A549 (cell line): ENCODE data around the gene LRRC46. TPM values are rescaled to one million over a fixed set of nuclear protein-coding genes. Genes with fewer than 3 reads are reported as not detected.

Source experiments
- ATAC-seq, 2 experiments: fragments of 200-7000 bp in 1 of 2; fragments of >200 bp in 1 of 2; cut with Nextera tagmentation in 1 of 2; cut with Tn5 transposase in 1 of 2; 3 replicates each; pipeline versions ENCODE4 v1.8.0 to v1.9.1; 2018 to 2020; ENCODE audit warnings: mild to moderate bottlenecking in 1 of 2, moderate library complexity in 1 of 2
- CTCF ChIA-PET: fragments of 300-600 bp; sonication (Branson Sonifier 250); formaldehyde crosslinking; extraction: SDS; loops from one replicate; lab custom pipeline; 2021; ENCODE audit warnings: antibody characterized with exemption, inconsistent platforms; lab: Yijun Ruan, JAX
- POLR2A ChIA-PET: fragments of 350-600 bp; formaldehyde crosslinking; extraction: SDS; loops from one replicate; lab custom pipeline; 2021; ENCODE audit warnings: antibody characterized with exemption, inconsistent platforms; lab: Yijun Ruan, JAX
- DNase-seq, 2 experiments: peaks; one replicate each; pipeline versions ENCODE4 v3.0.0 to v3.0.0-alpha.2; 2011 to 2016; ENCODE audit warnings: low read depth in 1 of 2, low spot score in 1 of 2
- FAIRE-seq: peaks from 2 replicates; lab custom pipeline; 2011; peaks lifted over from hg19 to GRCh38; lab: Jason Lieb, UNC
- H3K27ac ChIP-seq, 2 experiments: fragments of >200 bp; sonication (Bioruptor Twin); formaldehyde crosslinking; 3 replicates each; pipeline ENCODE4 v1.5.1; 2016 to 2017
- H3K4me1 ChIP-seq: fragments of >200 bp; sonication (Bioruptor Twin); formaldehyde crosslinking; 3 replicates; pipeline ENCODE4 v1.6.1; 2016
- H3K4me2 ChIP-seq: fragments of >200 bp; sonication (Bioruptor Twin); formaldehyde crosslinking; 3 replicates; pipeline ENCODE4 v1.6.1; 2016
- H3K4me3 ChIP-seq: fragments of >200 bp; sonication (Bioruptor Twin); formaldehyde crosslinking; 3 replicates; pipeline ENCODE4 v1.5.1; 2016
- H3K9me3 ChIP-seq: fragments of >200 bp; sonication (Bioruptor Twin); formaldehyde crosslinking; 3 replicates; pipeline ENCODE4 v1.6.1; 2016
- CBX2 ChIP-seq: fragments of 200-600 bp; sonication (generic); IDR thresholded peaks from 2 replicates; pipeline ENCODE4 v1.6.1; 2016; ENCODE audit warnings: low read depth, mild to moderate bottlenecking, borderline replicate concordance
- CEBPB ChIP-seq, 2 experiments: fragments of >200 bp in 1 of 2; sonication (Bioruptor Twin) in 1 of 2; formaldehyde crosslinking in 1 of 2; IDR thresholded peaks; 2 replicates each; pipeline ENCODE4 v1.6.1; 2012 to 2016
- EHMT2 ChIP-seq: fragments of 200-600 bp; sonication (generic); IDR thresholded peaks from 2 replicates; pipeline ENCODE4 v1.6.1; 2016; ENCODE audit warnings: antibody characterized with exemption, low read depth, mild to moderate bottlenecking, moderate library complexity
- FOSL2 ChIP-seq, 2 experiments: fragments of 450-650 bp in 1 of 2; fragments of >200 bp in 1 of 2; sonication (Bioruptor Twin) in 1 of 2; formaldehyde crosslinking; IDR thresholded peaks; 2 replicates each; pipeline versions ENCODE4 v1.5.0 to v1.6.1; 2016 to 2020; ENCODE audit warnings: mild to moderate bottlenecking in 1 of 2, moderate library complexity in 1 of 2
- FOXS1 ChIP-seq: fragments of 250-450 bp; sonication (Bioruptor Pico); IDR thresholded peaks from 2 replicates; pipeline ENCODE4 v1.5.0; 2020; ENCODE audit warnings: mild to moderate bottlenecking, moderate library complexity
- GATA3 ChIP-seq: IDR thresholded peaks from 2 replicates; pipeline ENCODE4 v1.6.1; 2012; ENCODE audit warnings: borderline replicate concordance
- HDAC2 ChIP-seq: fragments of 200-600 bp; sonication (generic); IDR thresholded peaks from 2 replicates; pipeline ENCODE4 v1.6.1; 2016
- HOXB13 ChIP-seq: fragments of 250-450 bp; sonication (Bioruptor Pico); IDR thresholded peaks from 2 replicates; pipeline ENCODE4 v1.5.0; 2020; ENCODE audit warnings: low read depth, mild to moderate bottlenecking, moderate library complexity
- JUNB ChIP-seq: fragments of >200 bp; sonication (Bioruptor Twin); formaldehyde crosslinking; IDR thresholded peaks from 2 replicates; pipeline ENCODE4 v1.6.1; 2016
- KDM1A ChIP-seq: fragments of 200-600 bp; sonication (generic); IDR thresholded peaks from 2 replicates; pipeline ENCODE4 v1.6.1; 2016; ENCODE audit warnings: low read depth, mild to moderate bottlenecking
- MAFK ChIP-seq: fragments of 450-650 bp; IDR thresholded peaks from 2 replicates; pipeline ENCODE4 v1.6.1; 2014; ENCODE audit not compliant: partially characterized antibody
- MAZ ChIP-seq: fragments of 150-350 bp; IDR thresholded peaks from 2 replicates; pipeline ENCODE4 v1.6.1; 2014; ENCODE audit warnings: antibody characterized with exemption, low read depth, low read length, borderline replicate concordance
- MYC ChIP-seq: IDR thresholded peaks from 2 replicates; pipeline ENCODE4 v1.6.1; 2012; ENCODE audit warnings: mild to moderate bottlenecking, inconsistent platforms, low read length, improper control_type of control experiment, borderline replicate concordance
- NPAS2 ChIP-seq: fragments of 250-450 bp; sonication (Bioruptor Pico); IDR thresholded peaks from 2 replicates; pipeline ENCODE4 v1.8.0; 2022; ENCODE audit warnings: mild to moderate bottlenecking, moderate library complexity, borderline replicate concordance
- PHF8 ChIP-seq: fragments of 200-600 bp; sonication (generic); IDR thresholded peaks from 2 replicates; pipeline ENCODE4 v1.6.1; 2016; ENCODE audit warnings: low read depth, mild to moderate bottlenecking, antibody characterized with exemption, moderate library complexity, borderline replicate concordance
- POLR2AphosphoS2 ChIP-seq: conservative IDR thresholded peaks from 2 replicates; pipeline ENCODE4 v1.6.1; 2012; ENCODE audit warnings: low read length, improper control_type of control experiment, inconsistent platforms
- RAD21 ChIP-seq, 2 experiments: fragments of >200 bp in 1 of 2; sonication (Bioruptor Twin) in 1 of 2; formaldehyde crosslinking in 1 of 2; IDR thresholded peaks in 1 of 2; conservative IDR thresholded peaks in 1 of 2; 2 replicates in 1 of 2; 3 replicates in 1 of 2; pipeline ENCODE4 v1.6.1; 2012 to 2018; ENCODE audit warnings: inconsistent platforms in 1 of 2
- RARB ChIP-seq: fragments of 250-450 bp; sonication (Bioruptor Pico); IDR thresholded peaks from 2 replicates; pipeline ENCODE4 v1.8.0; 2021; ENCODE audit warnings: mild to moderate bottlenecking, moderate library complexity
- RFX5 ChIP-seq: fragments of 450-650 bp; IDR thresholded peaks from 2 replicates; pipeline ENCODE4 v1.7.1; 2014; ENCODE audit warnings: antibody characterized with exemption, mild to moderate bottlenecking, moderate library complexity
- SMC3 ChIP-seq: fragments of >200 bp; sonication (Bioruptor Twin); formaldehyde crosslinking; IDR thresholded peaks from 3 replicates; pipeline ENCODE4 v1.6.1; 2018; ENCODE audit warnings: inconsistent platforms
- TP53 ChIP-seq: fragments of 250-450 bp; sonication (Bioruptor Pico); IDR thresholded peaks from 2 replicates; pipeline ENCODE4 v1.5.0; 2021; ENCODE audit warnings: mild to moderate bottlenecking, moderate library complexity
- ZFP36 ChIP-seq: fragments of 450-650 bp; IDR thresholded peaks from 2 replicates; pipeline ENCODE4 v1.6.1; 2014; ENCODE audit warnings: borderline replicate concordance; ENCODE audit not compliant: partially characterized antibody
- ZSCAN20 ChIP-seq: fragments of 250-450 bp; sonication (Bioruptor Pico); IDR thresholded peaks from 2 replicates; pipeline ENCODE4 v1.8.0; 2022; ENCODE audit warnings: mild to moderate bottlenecking, moderate library complexity
- WGBS: methylation state at CpG from one replicate; pipeline ENCODE4 v1.1.6; 2017; ENCODE audit errors: missing lambda C conversion rate; 5-methylcytosine and 5-hydroxymethylcytosine counted together
- polyA plus RNA-seq, 4 experiments: library from polyadenylated mRNA; depleted of rRNA in 3 of 4; stranded (reverse); fragments of >200 nt; fragmentation: RNase III in 1 of 4; extraction: RNeasy Plus Mini Kit Qiagen cat#74134 plus additional on column Dnase treatment in 1 of 4; gene quantifications; 2 replicates in 3 of 4; 3 replicates in 1 of 4; pipeline ENCODE4 v1.2.3, GENCODE V29; 2011 to 2017
- TF ChIP-seq, protein P1 (sequence below): fragments of >200 bp; sonication (Bioruptor Twin); formaldehyde crosslinking; IDR thresholded peaks from 3 replicates; pipeline ENCODE4 v1.5.1; 2016
- TF ChIP-seq, protein P2 (sequence below): fragments of 150-350 bp; IDR thresholded peaks from 2 replicates; pipeline ENCODE4 v1.6.1; 2014; ENCODE audit warnings: low read depth, mild to moderate bottlenecking, low read length
- TF ChIP-seq, protein P3 (sequence below): fragments of 450-650 bp; IDR thresholded peaks from 2 replicates; pipeline ENCODE4 v1.6.1; 2014; ENCODE audit warnings: antibody characterized with exemption
- TF ChIP-seq, protein P4 (sequence below): fragments of 250-450 bp; sonication (Bioruptor Pico); IDR thresholded peaks from 2 replicates; pipeline ENCODE4 v1.5.0; 2021; ENCODE audit warnings: mild to moderate bottlenecking, moderate library complexity, borderline replicate concordance

LRRC46 gene
- polyA plus RNA-seq, 2 of the 4 experiments (the other 2 are of a cell fraction), result 2.7 to 3.0 TPM

DNA sequence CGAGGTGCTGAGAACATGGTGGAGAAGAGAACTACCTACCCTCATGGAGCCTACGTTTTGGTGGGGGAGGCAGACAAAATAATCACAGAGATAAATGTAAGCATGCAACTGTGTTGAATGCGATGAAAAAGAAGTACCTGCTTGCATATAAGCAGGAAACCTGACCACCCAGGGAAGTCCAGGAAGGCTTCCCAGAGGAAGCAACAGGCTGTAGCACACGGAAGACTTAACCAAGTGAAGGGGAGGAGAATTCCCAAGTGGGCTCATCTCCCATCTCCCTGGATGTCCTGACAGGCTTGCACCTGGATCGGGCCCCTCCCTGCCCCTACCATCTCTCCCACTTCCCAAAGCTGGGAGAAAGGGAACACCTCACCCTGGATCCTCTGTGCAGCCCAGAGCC is 7.6 kb downstream of the LRRC46 start:
- FAIRE-seq (no peak), ATAC-seq (no peak), DNase-seq (no peak)
- H3K4me3 ChIP-seq, result no peak overlapping the region
- H3K4me2 ChIP-seq, result no peak overlapping the region
- no peaks in the 10 kb centered on the region for H3K9me3 ChIP-seq
- H3K27ac ChIP-seq, result no peak overlapping the region
- no peak for TF ChIP-seq MAZ
- TF ChIP-seq CEBPB (IDR thresholded peaks at IDR 0.05), result no peak
- TF ChIP-seq ZFP36, result peak; percentile 65
- TF ChIP-seq JUNB, result no peak
- peaks cover 22% of the 10 kb centered on the region for H3K4me1 ChIP-seq
- POLR2A ChIA-PET, result interaction anchor here (2.6 kb wide), 1 partner anchor 56 kb away, joined by 20 read pairs; the partner anchor contains the start of gene SP2
- 88% methylated on average over 5 of the region's 5 CpGs for WGBS
- CTCF ChIA-PET, result interaction anchor here (2.1 to 36.3 kb wide), 9 partner anchors 5 to 179 kb away, joined by 10 to 1860 read pairs (median 83); partner anchors contain the start of genes CDK5RAP3, LRRC46, MRPL10 and SP2

DNA sequence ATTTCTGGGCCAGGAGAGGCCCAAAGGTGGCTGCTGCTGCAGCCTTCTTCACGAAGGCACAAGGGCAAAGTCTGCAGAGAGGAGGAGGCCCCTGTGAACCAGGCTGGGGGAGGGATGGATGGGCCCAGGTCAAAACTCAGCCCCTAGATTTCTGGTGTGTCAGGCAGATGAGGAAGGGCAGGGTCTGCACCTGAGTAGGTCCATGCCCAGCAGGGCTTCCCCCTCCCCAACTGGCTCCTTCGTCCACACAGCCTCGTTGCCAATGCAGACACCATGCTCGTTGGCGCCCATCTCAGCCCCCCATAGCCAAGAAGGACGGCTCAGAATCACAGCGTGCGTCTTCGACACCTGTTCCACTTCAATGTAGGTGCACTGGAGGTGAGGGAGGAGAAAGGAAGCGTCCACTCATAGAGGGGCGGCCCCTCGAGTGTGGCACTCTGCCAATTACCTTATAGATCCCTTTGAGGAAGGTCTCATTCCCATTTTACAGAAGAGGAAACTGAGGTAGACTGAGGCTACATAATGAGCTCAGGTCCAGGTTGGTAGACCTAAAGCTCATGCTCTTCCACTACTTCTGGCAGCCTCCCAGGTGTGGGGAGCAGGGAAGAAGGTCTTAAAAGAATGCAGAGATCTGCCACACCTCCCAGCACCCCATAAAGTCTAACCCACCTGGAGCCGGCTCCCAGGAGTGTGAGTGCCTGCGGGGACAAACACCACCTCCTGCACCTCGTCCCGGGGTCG is 8.7 kb downstream of the LRRC46 start:
- ATAC-seq (no peak), DNase-seq (no peak), FAIRE-seq (no peak)
- TF ChIP-seq PHF8 (no peak), MYC (no peak), ZFP36 (no peak), KDM1A (peak; percentile 81; the same call in 1 of the 2 replicates), HDAC2 (0 out of 2 replicates have a peak, but pooled peaks have one; percentile 39), RAD21 (conservative IDR thresholded peaks at IDR 0.05 in 1 of 2, IDR thresholded peaks at IDR 0.05 in 1 of 2) (no peak), HOXB13 (CRISPR knock-in tag) (no peak), ZSCAN20 (no peak), FOXS1 (no peak), POLR2AphosphoS2 (no peak), RFX5 (no peak), GATA3 (0 out of 2 replicates have a peak, but pooled peaks have one; percentile 9), JUNB (no peak), MAFK (no peak), SMC3 (no peak), CBX2 (no peak), RARB (no peak), EHMT2 (no peak), TP53 (CRISPR knock-in tag) (no peak), NPAS2 (CRISPR knock-in tag) (no peak), FOSL2 (IDR thresholded peaks at IDR 0.05) (no peak), FOSL2 (CRISPR knock-in tag; IDR thresholded peaks at IDR 0.05) (no peak)
- TF ChIP-seq, protein P1, sequence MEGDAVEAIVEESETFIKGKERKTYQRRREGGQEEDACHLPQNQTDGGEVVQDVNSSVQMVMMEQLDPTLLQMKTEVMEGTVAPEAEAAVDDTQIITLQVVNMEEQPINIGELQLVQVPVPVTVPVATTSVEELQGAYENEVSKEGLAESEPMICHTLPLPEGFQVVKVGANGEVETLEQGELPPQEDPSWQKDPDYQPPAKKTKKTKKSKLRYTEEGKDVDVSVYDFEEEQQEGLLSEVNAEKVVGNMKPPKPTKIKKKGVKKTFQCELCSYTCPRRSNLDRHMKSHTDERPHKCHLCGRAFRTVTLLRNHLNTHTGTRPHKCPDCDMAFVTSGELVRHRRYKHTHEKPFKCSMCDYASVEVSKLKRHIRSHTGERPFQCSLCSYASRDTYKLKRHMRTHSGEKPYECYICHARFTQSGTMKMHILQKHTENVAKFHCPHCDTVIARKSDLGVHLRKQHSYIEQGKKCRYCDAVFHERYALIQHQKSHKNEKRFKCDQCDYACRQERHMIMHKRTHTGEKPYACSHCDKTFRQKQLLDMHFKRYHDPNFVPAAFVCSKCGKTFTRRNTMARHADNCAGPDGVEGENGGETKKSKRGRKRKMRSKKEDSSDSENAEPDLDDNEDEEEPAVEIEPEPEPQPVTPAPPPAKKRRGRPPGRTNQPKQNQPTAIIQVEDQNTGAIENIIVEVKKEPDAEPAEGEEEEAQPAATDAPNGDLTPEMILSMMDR, result no peak
- TF ChIP-seq, protein P2, sequence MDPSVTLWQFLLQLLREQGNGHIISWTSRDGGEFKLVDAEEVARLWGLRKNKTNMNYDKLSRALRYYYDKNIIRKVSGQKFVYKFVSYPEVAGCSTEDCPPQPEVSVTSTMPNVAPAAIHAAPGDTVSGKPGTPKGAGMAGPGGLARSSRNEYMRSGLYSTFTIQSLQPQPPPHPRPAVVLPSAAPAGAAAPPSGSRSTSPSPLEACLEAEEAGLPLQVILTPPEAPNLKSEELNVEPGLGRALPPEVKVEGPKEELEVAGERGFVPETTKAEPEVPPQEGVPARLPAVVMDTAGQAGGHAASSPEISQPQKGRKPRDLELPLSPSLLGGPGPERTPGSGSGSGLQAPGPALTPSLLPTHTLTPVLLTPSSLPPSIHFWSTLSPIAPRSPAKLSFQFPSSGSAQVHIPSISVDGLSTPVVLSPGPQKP, result no peak
- TF ChIP-seq, protein P3, sequence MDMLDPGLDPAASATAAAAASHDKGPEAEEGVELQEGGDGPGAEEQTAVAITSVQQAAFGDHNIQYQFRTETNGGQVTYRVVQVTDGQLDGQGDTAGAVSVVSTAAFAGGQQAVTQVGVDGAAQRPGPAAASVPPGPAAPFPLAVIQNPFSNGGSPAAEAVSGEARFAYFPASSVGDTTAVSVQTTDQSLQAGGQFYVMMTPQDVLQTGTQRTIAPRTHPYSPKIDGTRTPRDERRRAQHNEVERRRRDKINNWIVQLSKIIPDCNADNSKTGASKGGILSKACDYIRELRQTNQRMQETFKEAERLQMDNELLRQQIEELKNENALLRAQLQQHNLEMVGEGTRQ, result no peak
- TF ChIP-seq, protein P4, sequence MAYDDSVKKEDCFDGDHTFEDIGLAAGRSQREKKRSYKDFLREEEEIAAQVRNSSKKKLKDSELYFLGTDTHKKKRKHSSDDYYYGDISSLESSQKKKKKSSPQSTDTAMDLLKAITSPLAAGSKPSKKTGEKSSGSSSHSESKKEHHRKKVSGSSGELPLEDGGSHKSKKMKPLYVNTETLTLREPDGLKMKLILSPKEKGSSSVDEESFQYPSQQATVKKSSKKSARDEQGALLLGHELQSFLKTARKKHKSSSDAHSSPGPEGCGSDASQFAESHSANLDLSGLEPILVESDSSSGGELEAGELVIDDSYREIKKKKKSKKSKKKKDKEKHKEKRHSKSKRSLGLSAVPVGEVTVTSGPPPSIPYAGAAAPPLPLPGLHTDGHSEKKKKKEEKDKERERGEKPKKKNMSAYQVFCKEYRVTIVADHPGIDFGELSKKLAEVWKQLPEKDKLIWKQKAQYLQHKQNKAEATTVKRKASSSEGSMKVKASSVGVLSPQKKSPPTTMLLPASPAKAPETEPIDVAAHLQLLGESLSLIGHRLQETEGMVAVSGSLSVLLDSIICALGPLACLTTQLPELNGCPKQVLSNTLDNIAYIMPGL (CRISPR knock-in tag), result no peak
- Histone ChIP-seq H3K27ac (peak overlapping the region; percentile 90 to 92), H3K9me3 (no peaks in the 10 kb centered on the region), H3K4me3 (peak overlapping the region; percentile 85), H3K4me1 (peaks cover 25% of the 10 kb centered on the region), H3K4me2 (peak overlapping the region; percentile 99)
- ChIA-PET CTCF (interaction anchor here (0.6 to 36.3 kb wide), 22 partner anchors 11 to 222 kb away, joined by 3 to 1860 read pairs (median 16); partner anchors contain the start of genes CDK5RAP3, LRRC46, MRPL10 and OSBPL7), POLR2A (interaction anchor here (0.5 to 2.6 kb wide), 4 partner anchors 9 to 292 kb away, joined by 3 to 35 read pairs (median 15); partner anchors contain the start of genes LRRC46, MRPL10 and SP2)
- 54% methylated on average over 17 of the region's 17 CpGs for WGBS
